GM18907 (cell line): Measurements from ENCODE around the gene CD177.
"Not testable (repeated sequence)": the region's sequence is repeated elsewhere in the genome, so short reads cannot be mapped to it uniquely, and the experiment has no call there.

Source experiments
- ATAC-seq: cut with Tn5 transposase; IDR thresholded peaks from one replicate; pipeline ENCODE4 v1.9.1; 2021; ENCODE audit warnings: mild to moderate bottlenecking, moderate library complexity; ENCODE audit not compliant: unreplicated experiment

Gene CD177

DNA sequence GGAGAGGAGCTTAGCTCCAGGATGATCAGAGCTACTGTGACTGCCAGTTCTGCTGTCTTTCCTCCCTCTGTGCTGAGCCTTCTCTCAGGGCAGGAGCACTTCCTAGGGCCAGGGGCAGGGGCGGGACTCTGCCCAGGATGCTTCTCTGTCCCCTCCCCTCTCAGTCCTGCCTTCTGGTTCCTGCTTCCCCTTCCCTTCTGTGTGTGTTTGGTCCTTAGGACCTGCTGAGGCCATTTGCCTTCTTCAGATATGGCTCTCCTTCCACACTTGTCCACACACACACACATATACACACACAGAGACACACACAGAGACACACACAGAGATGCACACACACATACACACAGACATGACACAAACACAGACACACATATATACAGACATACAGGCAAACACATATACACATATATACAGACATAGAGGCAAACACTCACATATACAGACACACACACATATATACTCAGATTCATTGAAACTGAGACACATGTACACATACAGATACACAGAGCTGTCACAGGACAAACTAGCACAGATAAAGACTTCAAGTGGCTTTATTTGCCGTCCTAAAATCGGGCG, 22.0 kb upstream of the CD177 start:
- ATAC-seq = no peak

DNA sequence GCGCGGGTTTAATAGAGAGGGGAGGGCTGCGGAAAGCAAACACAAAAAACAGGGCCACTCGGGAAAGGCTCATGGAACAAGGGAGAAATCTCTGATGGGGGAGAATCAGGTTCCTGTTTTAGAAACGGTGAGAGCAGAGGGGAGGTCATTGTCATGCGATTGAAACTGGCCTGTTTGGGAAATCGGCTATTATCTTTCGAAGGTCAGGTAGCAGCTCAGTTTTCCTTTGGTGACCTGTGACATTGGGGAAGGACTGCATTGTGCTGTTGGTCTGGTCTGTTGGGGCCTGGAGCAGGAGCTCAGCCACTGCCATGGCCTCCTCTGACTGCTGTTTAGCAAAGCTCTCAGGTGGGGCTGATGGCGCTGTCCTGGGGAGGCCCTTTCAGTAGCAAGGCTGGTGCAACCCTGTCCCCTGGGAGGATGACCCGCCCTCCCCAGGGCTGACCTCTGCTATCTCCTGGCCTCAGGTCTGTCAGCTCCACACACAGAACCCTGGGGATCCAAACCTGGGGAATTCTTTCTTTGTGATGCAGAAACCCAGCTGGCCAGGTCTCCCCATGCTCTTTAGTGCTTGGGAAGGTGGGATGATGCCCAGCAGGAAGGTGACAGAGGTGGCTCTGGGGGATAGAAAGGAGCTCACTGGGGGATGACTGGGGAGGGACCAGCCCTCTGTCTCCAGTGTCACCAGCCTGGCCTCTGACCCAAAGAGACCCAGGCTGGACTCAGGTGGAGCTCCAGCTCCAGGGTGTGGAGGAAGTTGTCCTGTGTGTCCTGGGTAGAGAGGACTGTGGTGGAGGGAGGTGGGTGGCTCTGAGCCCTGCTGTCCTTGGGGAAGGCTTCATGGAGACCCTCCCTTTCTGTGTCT, 21.2 kb upstream of the CD177 start:
- ATAC-seq = no peak

DNA sequence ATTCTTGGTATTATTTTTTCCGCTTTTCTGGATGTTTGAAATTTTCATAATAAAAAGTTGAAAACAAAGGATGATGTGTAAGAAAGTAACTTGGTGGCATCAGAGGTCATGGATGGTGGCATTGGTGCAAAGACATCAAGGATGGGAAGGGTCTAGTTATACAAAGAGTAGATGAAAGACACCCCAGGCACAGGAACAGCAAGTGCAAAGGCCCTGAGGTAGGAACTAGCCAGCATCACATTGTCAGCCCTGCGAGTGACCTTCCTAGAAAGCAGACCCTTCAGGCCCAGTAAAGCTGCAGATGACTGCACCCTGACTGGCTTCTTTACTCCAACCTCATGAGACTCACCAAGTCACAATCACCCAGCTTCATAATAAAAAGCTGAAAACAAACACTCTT, 17.0 kb upstream of the CD177 start:
- not testable (repeated sequence) for ATAC-seq

DNA sequence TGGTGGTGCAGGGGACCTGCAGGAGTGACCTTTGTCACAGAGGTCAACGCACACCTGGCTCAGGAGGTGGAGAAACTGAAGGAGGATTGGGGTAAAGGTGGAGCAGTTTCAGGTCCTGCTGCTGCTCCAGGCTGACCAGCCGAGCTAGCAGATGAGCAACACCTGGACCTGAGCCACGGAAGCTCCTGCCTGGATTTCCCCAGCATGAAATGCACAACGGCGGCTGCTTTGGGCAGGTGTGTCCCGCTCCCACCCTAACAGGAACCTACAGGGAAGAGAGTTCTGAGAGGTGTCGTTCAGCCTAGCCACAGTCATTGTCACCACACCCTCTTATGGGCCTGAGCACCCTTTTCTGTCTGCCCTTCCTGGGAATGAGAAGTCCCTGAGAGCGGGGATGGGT, 15.7 kb upstream of the CD177 start:
- no peak for ATAC-seq

DNA sequence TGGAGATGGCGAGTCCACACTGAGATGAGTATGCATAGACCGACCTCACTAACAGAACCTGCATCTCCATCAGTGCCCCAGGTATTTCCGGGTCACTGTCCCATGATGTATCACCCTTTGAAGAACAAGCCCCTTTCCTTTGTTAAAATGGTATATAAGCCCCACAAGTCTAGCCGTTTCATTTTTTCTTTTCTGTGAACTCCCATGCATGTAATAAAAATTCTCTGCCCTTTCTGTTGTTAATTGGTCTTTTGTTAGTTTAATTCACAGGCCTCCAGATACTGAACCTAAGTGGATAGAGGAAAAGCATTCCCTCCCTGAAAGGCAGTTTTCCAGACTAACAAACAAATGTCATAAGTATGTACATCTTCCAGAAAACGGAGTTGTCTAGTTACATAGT, 15.0 kb upstream of the CD177 start:
- ATAC-seq = no peak

DNA sequence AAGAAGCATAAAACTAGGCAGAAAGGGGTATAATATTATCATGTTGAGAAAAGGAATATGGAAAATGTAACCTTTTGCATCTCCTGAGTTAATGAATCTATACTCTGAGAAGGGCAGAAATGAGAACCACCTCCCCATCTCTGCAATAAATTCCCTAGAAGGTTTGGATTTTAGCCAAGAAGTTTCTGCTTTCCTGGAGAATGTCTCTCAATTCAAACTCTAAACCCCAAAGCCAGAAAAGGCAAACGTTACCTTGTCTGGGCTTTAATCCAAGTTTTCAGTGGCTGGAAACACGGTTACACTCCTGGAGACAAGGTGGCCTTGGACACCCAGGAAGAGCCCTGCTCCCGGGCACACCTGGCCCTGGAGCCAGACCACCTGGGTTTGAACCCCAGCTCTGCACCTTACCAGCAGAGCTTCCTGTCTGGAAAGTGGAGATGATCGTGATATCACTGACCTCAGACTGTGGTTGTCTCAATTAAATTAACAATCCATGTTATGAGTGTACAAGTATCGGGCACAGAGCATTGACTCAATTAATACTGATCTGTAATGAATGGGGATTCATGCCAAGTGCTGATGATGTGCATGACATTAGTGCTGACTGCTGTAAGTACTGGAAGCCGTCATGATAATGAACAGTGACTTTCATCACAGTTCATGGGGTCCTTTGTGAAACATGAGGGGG, 14.1 kb upstream of the CD177 start:
- ATAC-seq = not testable (repeated sequence)

DNA sequence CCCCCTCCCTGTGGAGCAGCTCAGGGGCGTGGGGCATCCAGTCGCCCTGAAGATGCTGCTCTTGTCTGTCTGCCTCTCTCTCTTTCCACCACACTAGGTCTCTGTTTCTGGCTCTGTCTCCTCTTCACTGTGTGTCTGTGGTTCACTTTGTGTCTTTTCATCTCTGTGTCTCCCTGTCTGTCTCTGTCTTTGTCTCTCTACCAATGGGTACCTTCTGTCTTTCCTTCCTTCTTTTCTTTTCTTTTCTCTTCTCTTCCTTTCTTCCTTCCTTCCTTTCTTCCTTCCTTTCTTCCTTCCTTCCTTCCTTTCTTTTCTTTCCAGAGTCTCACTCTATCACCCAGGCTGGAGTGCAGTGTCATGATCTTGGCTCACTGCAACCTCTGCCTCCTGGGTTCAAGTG, 13.4 kb upstream of the CD177 start:
- ATAC-seq = not testable (repeated sequence)

DNA sequence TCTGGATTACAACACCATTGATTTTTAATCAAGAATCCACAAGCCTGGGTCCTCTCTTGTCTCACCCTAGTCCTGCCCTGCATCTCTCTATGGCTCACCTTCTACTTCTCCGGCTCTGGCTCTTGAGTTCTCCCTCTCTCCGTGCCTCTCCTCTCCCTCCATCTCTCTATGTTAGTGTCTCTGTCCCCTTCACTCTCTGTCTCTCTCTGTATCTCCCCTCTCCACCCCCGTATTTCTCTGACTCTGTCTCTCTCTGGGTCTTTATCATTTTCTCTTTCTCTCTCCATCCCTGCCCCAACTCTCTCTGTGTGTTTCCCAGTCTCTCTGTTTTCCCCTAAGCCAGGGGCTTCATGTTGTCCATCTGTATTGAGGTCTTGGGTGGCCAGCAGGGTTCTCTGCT, 12.4 kb upstream of the CD177 start:
- not testable (repeated sequence) for ATAC-seq

DNA sequence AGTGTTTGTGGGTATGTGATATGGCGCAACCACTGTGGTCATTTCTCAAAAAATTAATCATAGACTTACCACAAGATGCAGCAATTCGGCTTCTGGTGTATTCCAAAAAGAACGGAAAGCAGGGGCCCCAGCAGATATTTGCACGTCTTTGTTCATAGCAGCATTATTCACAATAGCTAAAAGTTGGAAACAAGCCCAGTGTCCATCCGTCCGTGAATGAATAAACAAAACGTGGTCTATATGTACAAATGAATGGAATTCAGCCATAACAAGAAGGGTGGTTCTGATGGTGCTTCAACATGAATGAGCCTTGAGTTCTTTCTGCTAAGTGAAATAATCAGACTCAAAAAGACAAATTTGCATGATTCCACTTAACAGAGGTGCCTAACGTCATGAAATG, 11.4 kb upstream of the CD177 start:
- not testable (repeated sequence) for ATAC-seq

DNA sequence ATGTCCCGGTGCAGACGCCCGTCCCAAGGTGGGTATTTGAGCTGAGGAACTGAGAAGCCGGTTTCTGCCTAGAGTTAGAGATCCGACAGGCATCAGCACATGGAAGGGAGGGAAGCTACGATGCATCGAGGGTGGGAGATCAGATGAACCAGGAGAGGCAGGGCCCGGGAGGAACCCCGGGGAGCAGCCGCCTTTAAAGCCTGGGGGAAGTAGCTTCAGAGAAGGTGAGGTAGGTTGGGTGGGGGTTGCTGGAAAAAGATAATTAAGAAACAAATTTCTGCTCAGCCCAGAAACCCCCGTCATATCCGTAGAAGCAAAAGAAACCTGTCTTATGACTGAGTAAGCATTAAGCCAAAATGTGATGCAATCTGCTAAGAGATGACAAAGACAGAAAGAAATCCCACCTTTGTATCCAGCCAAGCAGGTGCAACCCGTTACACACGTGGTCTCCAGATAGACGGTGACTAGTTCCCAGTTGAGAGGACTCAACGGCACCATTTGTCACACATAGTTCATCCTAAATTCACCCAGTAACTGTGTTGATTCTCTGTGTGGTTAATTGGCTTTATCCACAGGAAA, 9.1 kb upstream of the CD177 start:
- not testable (repeated sequence) for ATAC-seq

DNA sequence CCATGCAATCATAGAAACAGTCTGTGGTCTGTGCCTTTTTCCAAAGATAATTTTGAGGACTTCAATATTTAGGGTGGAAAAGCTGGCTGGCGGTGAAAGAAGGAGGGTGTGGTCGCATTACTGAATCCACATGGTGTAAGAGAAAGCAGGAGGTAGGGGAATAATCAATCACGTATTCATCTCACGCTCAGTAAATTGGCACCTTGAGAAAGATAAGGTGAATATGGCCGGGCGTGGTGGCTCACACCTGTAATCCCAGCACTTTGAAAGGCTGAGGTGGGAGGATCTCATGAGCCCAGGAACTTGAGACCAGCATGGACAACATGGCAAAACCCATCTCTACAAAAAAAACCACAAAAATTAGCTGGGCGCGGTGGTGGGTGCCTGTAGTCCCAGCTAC, 3.7 kb upstream of the CD177 start:
- ATAC-seq = not testable (repeated sequence)

DNA sequence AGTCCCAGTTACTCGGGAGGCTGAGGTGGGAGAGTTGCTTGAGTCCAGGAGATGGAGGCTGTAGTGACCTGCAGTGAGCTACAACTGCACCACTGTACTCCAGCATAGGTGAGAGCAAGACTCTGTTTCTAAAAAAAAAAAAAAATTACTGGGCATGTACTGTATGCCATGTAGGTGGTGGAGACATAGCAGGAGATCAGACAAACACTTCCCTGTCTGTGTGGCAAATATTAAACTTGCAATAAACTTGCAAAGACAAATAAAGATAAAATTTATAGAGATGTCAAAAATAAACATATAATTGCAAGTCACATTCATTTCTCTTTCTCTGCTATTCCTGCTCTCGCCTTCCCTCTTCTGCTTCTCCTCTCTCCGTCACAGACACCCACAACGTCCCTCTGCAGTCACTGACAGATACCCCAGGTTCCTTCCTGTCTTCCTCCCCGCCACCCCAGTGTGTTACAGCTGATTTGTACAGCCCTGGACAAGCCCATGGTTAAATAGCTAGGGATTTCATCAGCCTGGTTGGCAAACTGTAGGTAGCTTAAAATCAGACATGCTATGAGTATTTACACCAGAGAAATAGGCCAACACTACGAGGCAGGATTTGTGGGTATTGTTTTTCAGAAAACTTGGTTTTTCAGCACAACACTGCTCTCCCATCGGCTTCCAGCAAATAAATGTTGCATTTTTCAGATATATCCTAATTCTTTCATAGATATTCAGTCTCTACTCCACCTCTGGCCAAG, 1.3 kb upstream of the CD177 start:
- ATAC-seq = no peak

DNA sequence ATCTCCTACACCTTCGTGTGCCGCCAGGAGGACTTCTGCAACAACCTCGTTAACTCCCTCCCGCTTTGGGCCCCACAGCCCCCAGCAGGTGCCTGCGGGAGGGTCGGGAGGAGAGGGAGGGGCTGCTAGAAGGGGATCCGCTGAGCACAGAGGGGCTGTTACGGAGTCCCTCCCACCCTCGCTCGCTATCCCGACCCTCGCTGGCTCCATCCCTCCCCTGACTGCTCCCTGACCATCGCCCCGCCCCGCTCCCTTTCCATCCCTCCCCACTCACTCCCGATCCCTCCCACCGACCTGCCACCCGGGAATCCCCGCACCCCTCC, 780 bp downstream of the CD177 start:
- no peak for ATAC-seq

DNA sequence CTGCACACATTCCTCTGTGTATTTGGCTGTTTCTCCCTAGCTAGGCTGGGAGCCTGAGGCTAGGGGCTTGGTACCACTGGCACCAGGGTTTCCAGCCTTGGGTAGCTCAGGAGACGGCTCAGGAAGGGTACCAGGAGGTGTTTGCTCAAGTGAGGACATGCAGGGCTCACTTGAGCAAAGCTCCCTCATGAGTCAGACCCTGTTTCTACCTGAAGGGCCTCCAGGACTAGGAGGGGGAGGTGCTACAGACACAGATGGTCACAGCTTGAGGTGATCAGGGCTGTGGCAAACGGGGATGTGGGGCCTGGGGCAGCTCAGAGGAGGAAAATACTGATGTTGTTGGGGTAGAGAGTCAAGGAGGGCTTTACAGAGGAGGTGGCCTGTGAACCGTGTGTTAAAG, 3.3 kb downstream of the CD177 start:
- ATAC-seq = not testable (repeated sequence)

DNA sequence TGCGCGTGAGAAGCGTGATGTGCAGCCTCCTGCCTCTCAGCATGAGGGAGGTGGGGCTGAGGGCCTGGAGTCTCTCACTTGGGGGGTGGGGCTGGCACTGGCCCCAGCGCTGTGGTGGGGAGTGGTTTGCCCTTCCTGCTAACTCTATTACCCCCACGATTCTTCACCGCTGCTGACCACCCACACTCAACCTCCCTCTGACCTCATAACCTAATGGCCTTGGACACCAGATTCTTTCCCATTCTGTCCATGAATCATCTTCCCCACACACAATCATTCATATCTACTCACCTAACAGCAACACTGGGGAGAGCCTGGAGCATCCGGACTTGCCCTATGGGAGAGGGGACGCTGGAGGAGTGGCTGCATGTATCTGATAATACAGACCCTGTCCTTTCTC, 8.7 kb downstream of the CD177 start:
- no peak for ATAC-seq

DNA sequence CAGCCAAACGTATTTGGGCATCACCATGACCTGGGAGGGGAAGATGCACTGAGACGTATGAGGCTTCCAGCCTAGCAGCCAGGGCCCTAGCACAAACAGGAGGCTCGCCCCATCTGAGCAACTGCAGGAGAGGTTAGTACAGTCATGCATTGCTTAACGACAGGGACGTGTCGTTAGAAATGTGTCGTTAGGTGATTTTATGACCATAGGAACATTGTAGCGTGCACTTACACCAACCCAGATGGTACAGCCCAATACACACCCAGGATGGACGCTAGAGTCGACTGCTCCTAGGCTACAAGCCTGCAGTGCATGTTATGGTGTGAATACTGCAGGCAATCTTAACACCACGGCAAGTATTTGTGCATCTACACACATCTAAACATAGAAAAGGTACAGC, 9.3 kb downstream of the CD177 start:
- no peak for ATAC-seq

DNA sequence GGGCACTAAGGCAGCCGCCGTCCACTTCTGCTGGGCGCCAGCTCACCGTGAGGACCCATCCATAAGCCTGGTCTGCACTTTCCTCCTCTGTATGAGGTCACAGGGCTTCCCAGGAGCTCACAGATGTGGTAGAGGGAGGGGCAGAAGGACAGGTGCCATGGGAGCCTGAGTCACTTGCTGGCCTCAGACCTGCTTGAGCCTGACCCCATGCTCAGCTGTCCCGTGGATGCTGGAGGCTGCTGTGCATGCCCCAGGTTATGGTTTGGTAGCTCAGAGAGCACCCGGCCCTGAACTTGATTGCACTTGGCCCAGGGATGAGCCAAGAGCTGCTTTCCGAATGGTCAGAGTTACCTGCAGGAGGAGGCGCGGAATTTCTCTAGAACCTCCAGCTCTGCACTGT, 12.2 kb downstream of the CD177 start:
- not testable (repeated sequence) for ATAC-seq

DNA sequence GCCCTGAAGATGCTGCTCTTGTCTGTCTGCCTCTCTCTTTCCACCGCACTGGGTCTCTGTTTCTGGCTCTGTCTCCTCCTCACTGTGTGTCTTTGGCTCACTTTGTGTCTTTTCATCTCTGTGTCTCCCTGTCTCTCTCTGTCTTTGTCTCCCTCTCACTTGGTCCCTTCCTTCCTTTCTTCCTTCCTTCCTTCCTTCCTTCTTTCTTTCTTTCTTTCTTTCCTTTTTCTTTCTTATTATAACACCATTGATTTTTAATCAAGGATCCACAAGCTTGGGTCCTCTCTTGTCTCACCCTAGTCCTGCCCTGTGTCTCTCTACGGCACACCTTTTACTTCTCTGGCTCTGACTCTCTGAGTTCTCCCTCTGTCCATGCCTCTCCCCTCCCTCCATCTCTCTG, 14.3 kb downstream of the CD177 start:
- no peak for ATAC-seq

DNA sequence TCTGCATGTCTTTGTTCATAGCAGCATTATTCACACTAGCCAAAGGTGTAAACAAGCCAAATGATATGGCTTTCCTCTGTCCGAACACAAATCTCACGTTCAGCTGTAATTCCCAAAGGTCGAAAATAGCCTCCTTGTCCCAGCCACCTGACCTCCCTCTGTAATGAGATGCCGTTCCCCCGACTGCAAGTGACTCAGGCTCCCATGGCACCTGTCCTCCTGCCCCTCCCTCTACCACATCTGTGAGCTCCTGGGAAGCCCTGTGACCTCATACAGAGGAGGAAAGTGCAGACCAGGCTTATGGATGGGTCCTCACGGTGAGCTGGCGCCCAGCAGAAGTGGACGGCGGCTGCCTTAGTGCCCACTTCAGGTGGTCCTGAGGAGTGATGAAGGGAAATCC, 15.4 kb downstream of the CD177 start:
- not testable (repeated sequence) for ATAC-seq

DNA sequence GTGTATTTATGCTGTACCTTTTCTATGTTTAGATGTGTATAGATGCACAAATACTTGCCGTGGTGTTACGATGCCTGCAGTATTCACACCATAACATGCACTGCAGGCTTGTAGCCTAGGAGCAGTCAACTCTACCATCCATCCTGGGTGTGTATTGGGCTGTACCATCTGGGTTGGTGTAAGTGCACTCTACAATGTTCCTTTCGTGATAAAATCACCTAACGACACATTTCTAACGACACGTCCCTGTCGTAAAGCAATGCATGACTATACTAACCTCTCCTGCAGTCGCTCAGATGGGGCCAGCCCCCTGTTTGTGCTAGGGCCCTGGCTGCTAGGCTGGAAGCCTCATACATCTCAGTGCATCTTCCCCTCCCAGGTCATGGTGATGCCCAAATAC, 18.4 kb downstream of the CD177 start:
- ATAC-seq = no peak

DNA sequence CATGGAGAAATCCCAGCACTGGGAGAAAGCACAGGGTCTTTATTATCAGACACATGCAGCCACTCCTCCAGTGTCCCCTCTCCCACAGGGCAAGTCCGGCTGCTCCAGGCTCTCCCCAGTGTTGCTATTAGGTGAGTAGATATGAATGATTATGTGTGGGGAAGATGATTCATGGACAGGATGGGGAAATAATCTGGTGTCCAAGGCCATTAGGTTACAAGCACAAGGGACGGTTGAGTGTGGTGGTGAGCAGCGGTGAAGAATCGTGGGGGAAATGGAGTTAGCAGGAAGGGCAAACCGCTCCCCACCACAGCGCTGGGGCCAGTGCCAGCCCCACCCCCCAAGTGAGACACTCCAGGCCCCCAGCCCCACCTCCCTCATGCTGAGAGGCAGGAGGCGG, 19.0 kb downstream of the CD177 start:
- ATAC-seq = no peak
